AG08396 (cell line): ENCODE measurements around the gene DDAH2.

Experiments
- DNase-seq: peaks from one replicate; pipeline ENCODE4 v3.0.0; 2012; ENCODE audit warnings: low spot score, mixed read lengths

DDAH2 gene

GRCh38 chr6:31730631-31731086, 1.6 kb upstream of the DDAH2 start:
- no peak for DNase-seq

DNA sequence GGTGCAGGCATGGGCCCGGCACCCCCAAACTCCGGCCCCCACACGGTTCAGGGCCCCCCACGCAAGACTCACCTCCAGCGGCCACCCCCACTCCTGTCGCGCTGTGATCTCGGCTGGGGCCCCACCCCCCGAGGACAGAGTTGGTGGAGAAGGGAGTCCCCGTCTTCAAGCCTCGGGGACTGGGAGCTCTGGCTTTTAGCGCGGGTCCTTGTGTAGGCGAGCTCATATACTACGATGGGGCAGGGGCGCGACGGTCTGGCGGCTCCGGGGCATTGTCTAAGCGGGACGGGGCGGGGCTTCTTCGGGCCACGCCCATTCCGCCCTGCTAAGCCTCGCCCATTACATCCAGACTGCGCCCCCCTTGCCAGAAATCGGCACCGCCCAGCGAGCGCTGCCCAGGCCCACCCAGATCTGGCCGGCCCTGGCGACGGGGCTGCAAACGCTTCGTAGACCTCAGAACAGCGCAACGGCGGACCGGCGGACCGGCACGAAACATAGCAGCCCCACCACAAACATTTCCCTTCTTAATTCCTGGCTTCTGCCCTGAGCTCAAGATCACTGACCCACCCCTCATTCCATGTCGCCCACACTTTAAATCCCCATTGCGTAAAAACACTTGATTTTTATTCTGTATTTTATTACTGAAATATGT, 1.0 kb upstream of the DDAH2 start:
- DNase-seq, result peak; percentile 90

- peak; percentile 94 for DNase-seq
These were observed 448 bp upstream of the DDAH2 start for GRCh38 chr6:31729515-31729978.

DNA sequence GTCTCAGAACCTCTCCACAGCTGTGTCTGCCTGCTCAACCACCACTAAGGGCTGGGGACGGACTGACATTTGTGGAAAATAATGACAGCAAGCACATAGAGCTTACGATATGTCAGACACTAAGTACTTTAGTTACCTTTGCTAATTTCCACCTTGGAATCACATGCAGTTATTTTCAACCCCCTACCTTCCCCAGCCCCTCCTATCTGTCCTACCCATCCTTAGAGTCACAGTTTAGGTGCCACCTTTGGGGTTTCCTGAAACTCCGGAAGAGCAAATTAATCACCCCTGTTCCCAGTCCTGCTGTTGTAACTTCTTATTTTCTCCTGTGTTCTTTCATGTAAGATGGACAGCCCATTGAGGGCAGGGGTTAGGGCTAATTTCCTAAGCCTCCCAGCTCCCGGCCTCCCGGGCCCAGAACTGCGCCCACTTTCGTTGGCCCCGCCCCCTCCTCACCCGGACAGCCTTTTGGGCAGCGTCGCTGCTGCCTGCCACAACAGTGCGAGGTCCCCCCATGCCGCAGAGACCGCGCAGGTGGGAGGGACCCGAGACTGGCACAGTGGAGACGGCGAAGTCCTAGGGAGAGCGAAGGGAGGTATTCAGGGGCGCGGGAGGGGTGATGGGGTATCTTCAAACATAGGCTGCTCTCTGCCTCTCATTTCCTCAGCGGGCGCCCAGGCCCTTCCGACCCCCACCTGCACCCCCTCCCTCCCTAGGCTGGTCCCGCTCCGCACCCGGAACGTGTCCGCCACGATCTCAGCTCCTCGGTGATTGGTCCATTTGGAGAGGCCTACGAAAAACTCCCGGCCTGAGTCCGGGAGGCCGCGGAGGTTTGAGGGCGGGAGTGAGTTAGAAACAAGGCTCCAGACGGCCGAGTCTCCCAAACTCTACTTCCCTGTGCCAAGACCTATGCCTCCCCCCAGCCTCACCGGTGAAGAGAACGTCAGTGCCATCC, 1.1 kb downstream of the DDAH2 start:
- DNase-seq, result no peak

DNA sequence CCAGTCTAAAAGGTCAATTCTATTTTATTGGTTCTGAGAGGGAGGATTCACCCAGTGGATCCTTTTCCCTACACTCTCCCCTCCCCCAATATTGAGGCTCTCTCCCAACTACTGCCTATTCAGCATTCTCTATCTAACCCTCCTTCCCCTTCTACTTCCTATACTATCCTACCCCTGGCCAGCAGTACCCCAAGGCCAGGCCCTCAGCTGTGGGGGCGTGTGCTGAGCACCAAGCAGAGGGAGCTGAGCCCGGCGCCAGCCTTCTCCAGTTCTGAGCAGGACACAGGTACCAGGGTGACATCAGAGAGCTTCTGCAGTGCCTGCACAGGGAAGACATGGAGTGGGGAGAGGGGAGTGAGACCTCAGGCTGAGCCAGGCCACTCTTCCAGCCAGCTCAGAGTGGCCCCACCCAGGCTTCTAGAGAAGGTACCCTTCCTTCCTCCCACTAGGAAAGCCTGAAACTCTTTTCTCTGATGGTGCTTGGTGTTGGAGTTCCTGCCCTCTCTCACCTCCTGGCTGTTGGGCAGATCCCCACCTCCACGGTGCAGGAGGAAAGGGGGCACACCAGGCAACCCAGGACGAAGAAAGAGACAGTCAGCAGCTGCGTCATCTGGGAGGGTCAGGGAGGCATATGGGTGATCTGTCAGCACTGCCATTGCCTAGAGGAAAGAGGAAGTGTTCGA, 1.9 kb downstream of the DDAH2 start:
- no peak for DNase-seq

GRCh38 chr6:31725502-31726350, 3.4 kb downstream of the DDAH2 start:
- no peak for DNase-seq

DNA sequence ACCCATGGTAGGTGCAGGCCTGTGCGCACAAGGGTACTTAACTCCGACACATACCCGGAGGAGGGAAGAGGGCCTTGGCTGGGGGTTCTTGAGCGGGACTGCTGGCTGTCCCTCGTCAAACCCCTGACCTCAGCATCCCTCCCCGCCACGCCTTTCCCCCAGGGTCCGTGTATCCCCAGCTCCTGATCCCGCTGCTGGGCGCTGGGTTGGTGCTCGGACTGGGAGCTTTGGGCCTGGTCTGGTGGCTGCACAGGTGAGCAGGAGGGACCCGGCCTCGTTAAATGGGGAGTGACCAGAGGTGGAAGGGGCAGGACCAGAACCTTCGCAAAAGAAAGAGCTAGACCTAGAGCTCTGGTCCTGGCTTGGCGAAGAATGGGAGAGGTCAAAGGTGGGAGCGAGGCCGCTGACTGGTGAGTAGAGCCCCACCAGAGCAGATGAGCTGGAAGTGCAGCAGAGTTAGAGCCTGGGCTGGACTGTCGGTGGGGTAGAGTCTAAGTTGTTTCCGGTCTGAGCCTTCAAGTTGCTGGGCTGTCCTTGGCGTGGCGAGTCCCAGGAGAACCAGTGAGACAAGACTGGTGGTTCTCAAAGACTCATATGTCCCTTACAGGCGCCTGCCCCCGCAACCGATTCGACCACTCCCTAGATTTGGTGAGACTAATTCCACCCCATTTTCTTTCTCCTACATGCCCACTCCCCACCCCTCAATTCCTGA, 5.0 kb downstream of the DDAH2 start:
- no peak for DNase-seq

GRCh38 chr6:31723245-31723979, 5.7 kb downstream of the DDAH2 start, which contains the start of gene MPIG6B:
Gene MPIG6B (plus strand): TSS chr6:31723373. CDS start chr6:31723384, 11 bp downstream.
- no peak for DNase-seq

DNA sequence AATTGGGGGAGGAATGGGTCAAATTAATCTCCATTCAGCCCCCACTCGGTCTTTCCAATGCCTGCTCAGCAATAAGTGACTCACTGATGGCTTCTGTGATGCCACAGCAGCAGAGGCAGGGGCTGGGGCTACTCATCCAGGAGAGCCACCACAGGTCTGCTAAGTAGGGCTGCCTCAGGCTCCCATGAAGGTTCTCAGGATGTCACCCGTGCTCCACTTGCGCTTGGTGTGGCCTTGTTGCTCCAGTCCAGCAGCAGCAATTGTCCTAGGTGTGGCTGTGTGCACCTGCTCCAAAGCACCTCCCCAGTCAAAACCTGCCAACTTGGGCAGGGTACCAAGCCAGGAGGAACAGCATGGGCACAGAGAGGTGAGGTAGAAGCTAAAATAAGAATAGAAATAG, 6.9 kb downstream of the DDAH2 start:
- DNase-seq, result no peak

DNA sequence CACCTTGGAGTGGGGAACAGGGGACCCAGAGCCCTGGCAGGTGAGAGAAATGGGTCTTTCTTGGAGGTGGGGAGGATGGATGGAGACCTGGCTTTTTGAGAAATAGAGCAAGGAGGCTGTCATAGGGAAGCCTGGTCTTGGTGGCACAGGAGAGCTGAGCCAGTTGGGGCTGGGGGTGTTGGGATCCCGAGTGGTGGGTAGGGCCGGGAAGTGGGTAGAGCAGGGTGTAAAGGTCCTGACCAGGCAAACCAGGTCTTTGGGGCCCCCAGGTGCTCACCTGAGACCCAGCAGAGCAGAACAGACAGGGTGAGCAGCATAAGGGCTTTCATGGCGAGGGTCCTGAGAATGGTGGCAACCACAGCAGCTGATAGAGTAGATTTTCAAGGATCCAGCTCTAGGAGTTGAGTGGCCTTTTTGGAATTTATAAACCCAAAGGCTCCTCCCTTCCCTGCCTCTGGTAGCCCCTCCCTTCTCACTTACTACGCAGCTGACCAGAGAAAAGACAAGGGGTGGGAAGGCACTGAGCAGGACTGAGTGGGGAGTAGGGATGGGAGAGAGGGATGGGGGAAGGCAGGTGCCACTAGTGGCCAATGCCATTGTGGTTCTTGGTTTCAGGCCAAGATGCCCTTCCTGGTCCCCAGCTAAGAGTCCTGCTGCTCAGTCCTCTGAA, 7.6 kb downstream of the DDAH2 start, which contains the start of gene LY6G6C:
Gene LY6G6C, minus strand, starts transcription at position 396 of the 670 bp plus-strand sequence. Its CDS starts 67 bp downstream, at position 329.
- DNase-seq, result no peak

DNA sequence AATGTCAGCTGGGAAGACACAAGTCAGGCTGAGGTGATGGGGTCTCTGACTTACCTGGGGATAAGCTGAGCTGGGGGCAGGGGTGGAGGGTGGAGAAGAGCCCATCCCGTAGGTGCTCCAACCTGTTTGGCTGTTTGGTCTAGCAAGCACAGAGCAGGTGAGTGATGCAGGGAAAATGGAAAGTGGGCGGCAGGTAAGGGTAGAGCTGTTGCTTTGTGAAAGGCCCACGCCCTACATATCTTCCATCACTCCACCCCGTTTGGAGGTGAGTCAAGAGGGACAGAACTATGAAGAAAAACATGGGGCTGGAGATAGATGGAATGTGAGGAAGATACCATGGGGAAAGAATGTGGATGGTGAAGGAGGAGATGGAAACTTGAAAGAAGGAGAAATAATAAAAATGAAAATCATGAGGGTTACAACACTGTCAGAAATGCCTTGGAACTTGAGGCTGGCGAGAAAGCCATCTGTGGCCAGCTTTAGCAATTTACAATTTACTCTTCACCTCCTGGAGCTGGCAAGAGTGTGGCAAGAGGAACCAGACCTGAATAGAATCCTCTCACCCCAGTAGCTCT, 8.8 kb downstream of the DDAH2 start:
- no peak for DNase-seq

GRCh38 chr6:31719001-31719400, 10.1 kb downstream of the DDAH2 start:
- DNase-seq, result no peak

GRCh38 chr6:31718265-31718664, 10.8 kb downstream of the DDAH2 start:
- DNase-seq, result no peak

DNA sequence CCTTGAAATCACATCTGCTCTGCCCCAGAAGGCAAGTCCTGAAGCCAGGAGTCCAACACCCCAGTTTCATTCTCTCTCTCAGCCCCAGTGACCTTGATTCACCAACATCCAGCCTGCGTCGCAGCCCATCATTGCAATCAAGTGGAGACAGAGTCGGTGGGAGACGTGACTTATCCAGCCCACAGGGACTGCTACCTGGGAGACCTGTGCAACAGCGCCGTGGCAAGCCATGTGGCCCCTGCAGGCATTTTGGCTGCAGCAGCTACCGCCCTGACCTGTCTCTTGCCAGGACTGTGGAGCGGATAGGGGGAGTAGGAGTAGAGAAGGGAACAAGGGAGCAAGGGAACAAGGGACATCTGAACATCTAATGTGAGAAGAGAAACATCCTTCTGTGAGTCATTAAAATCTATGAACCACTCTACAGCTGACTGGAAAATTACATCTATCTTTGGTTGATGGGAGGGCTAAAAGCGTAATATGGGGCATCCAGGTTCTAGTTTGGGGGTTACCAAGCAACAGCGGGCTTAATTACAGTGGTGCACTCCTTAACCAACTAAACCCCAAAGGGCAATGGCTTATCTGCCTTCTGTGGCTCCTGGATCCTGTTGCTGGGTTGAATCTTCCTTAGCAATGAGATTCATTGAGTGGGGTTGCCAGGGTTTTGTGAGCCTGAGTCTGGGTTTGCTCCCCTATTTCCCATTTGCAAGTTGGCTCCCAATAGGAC, 11.4 kb downstream of the DDAH2 start:
- no peak for DNase-seq

DNA sequence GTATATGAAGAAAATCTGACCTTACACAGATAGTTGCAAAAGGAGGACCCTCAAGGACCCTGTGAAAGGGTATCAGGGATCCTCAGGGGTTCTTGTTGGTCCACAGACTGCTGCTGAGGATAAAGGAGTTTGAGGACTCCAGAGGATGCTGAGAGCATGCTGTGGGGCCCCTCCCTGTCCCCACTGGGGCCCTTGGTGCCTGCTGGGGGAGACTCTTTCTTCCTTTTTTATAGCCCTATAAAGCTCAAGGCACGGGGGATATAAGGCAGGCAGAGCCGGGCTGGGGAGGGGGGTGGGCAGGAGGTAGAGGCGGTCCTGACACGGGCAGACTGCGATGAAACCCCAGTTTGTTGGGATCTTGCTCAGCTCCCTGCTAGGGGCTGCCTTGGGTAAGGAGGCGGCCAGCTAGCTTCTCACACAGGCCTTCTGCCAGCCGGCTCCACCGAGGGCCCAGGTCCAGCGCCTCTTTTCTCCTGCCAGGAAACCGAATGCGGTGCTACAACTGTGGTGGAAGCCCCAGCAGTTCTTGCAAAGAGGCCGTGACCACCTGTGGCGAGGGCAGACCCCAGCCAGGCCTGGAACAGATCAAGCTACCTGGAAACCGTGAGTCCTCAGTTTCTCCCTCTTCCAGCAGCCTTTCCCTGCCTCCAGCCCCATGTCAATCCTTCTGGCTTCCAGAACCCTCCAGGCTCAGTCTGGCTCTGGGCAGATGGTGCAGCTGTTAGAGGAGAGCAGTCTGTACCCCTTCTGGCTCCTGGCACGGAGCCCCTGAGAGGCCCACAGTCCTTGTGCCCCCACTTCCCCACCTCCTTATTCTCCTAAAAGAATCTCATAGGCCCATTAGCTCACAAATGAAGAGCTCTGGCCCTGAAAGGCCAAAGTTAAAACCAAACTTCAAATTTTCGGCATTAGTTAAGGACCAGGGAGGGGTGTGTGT, 13.8 kb downstream of the DDAH2 start, which contains the start of gene LY6G6D:
Gene LY6G6D, plus strand, starts transcription at position 327 of the 937 bp plus-strand sequence. Its CDS starts 8 bp downstream, at position 335.
- DNase-seq, result no peak

DNA sequence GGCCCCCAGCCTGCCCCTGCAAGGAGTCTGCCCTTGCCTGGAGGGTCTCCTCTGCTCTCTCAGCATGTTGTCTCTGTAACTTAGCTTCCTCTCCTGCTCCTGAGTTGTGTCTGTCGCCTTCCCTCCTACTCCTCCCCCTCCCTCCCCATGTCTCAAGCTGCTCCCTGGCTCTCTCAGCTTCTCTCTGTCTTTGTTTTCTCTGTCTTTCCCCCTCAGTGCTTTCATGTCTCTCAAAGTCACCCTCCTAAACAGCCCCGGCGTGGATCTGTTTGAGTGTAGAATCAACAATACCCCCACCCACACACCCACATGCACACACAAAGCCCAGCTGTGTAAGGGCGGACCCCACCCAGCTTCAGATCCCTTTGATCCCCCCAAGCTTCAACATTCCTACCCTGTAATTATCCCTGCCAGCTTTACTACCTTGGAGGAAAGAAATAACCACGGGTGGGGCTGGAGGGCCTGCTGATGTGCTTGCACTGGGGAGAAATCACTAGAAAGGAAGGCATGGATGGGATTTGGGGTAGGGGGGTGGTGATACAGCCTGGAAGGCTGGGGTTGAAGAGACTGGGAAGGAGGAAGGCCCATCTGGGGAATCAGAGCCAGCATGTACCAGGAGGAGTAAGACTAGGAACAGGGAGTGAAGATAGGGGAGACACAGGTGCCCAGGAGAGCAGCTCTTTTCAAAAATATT, 15.0 kb downstream of the DDAH2 start:
- DNase-seq, result no peak
